ENCODE results near the gene MRTO4. TPM values are rescaled to one million over a fixed set of nuclear protein-coding genes. Genes with fewer than 3 reads are reported as not detected.
A peak's percentile ranks its signal among the peaks of the same experiment; 100 is the strongest.

MRTO4 gene
- total and polyA plus RNA-seq, 2 of the 13 experiments (the other 11 are each of a cell fraction or from before 2014, with no cell fraction given): 28.1 to 59.2 TPM

GRCh38 chr1:19209990-19210771 lies 41.4 kb upstream of the MRTO4 start, which contains the start of gene UBR4 (continued):
- TF ChIP-seq ZNF180 (CRISPR knock-in tag; IDR thresholded peaks at IDR 0.05; ENCODE audit: borderline replicate concordance, low read depth) (peak; percentile 89; the same call in 1 of the 2 replicates), ZNF749 (CRISPR knock-in tag; IDR thresholded peaks at IDR 0.05; ENCODE audit: borderline replicate concordance) (peak; percentile 92; the same call in 1 of the 2 replicates), RBM39 (IDR thresholded peaks at IDR 0.05; ENCODE audit: low read depth, low read length, poor library complexity, severe bottlenecking) (peak; percentile 76), ZFP36L2 (CRISPR knock-in tag; IDR thresholded peaks at IDR 0.05) (no peak), TRIM24 (CRISPR knock-in tag; IDR thresholded peaks at IDR 0.05) (no peak), NFAT5 (CRISPR knock-in tag; IDR thresholded peaks at IDR 0.05) (peak; percentile 78; the same call in 1 of the 2 replicates), ATF5 (CRISPR knock-in tag; IDR thresholded peaks at IDR 0.05; ENCODE audit: low read depth) (no peak), FOSL2 (CRISPR knock-in tag; IDR thresholded peaks at IDR 0.05) (peak; percentile 74), ZNF839 (CRISPR knock-in tag; IDR thresholded peaks at IDR 0.05; ENCODE audit: borderline replicate concordance) (no peak), PAWR (CRISPR knock-in tag; IDR thresholded peaks at IDR 0.05; ENCODE audit: borderline replicate concordance) (0 out of 2 replicates have a peak, but pooled peaks have one; percentile 48), ZNF646 (CRISPR knock-in tag; IDR thresholded peaks at IDR 0.05) (no peak)
- TF ChIP-seq, protein P1, sequence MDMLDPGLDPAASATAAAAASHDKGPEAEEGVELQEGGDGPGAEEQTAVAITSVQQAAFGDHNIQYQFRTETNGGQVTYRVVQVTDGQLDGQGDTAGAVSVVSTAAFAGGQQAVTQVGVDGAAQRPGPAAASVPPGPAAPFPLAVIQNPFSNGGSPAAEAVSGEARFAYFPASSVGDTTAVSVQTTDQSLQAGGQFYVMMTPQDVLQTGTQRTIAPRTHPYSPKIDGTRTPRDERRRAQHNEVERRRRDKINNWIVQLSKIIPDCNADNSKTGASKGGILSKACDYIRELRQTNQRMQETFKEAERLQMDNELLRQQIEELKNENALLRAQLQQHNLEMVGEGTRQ (IDR thresholded peaks at IDR 0.05; ENCODE audit: low read depth, low read length): no peak
- TF ChIP-seq, protein P1 (CRISPR knock-in tag; IDR thresholded peaks at IDR 0.05; ENCODE audit: borderline replicate concordance): no peak
